HL-60 (cell line): ENCODE measurements around the gene ALDH5A1.

Source experiments
- DNase-seq, 2 experiments: peaks; one replicate each; pipeline ENCODE4 v3.0.0-alpha.2; 2010 to 2020; ENCODE audit warnings: low read depth in 1 of 2, low spot score in 1 of 2
- H3K27ac ChIP-seq: fragments of 250-450 bp; sonication (Bioruptor Pico); replicated peaks from 2 replicates; pipeline ENCODE4 v1.5.1; 2020; ENCODE audit warnings: mild to moderate bottlenecking, moderate library complexity
- H3K27me3 ChIP-seq: fragments of 250-450 bp; sonication (Bioruptor Pico); 2 replicates; pipeline ENCODE4 v1.5.1; 2021; ENCODE audit warnings: mild to moderate bottlenecking, moderate library complexity; ENCODE audit not compliant: insufficient read depth, poor library complexity, severe bottlenecking
- H3K4me3 ChIP-seq: replicated peaks from 2 replicates; pipeline ENCODE4 v1.5.1; 2011; ENCODE audit warnings: mild to moderate bottlenecking, control low read depth, low read length; ENCODE audit not compliant: insufficient read depth
- CTCF ChIP-seq: IDR thresholded peaks from one replicate; pipeline ENCODE4 v1.5.1; 2011; ENCODE audit warnings: low read length, control low read depth, inconsistent platforms; ENCODE audit not compliant: insufficient read depth
- GABPA ChIP-seq: IDR thresholded peaks from 2 replicates; pipeline ENCODE4 v1.6.1; 2012; ENCODE audit warnings: low read depth
- POLR2AphosphoS5 ChIP-seq: IDR thresholded peaks from 2 replicates; pipeline ENCODE4 v1.6.1; 2012; ENCODE audit warnings: low read depth
- REST ChIP-seq: IDR thresholded peaks from 2 replicates; pipeline ENCODE4 v1.6.1; 2012; ENCODE audit warnings: low read depth; ENCODE audit not compliant: insufficient replicate concordance
- SPI1 ChIP-seq: IDR thresholded peaks from 2 replicates; pipeline ENCODE4 v1.6.1; 2012; ENCODE audit warnings: low read depth, mild to moderate bottlenecking, borderline replicate concordance

The ALDH5A1 gene

GRCh38 chr6:24547243-24547642, 52.5 kb downstream of the ALDH5A1 start:
- peak; percentile 6 to 21 for DNase-seq
- Histone ChIP-seq H3K4me3 (no peak overlapping the region), H3K27me3 (no peaks in the 10 kb centered on the region), H3K27ac (no peak overlapping the region)
- no peak for TF ChIP-seq REST
- no peak for TF ChIP-seq GABPA
- no peak for TF ChIP-seq POLR2AphosphoS5
- no peak for TF ChIP-seq SPI1
- TF ChIP-seq CTCF, result no peak

- no peak overlapping the region for H3K27ac ChIP-seq
- TF ChIP-seq CTCF (no peak), REST (no peak), GABPA (no peak)
- H3K27me3 ChIP-seq, result no peaks in the 10 kb centered on the region
- no peak overlapping the region for H3K4me3 ChIP-seq
- DNase-seq, result no peak
These were observed 54.4 kb downstream of the ALDH5A1 start for GRCh38 chr6:24549158-24549557.

GRCh38 chr6:24549674-24550353, 55.0 kb downstream of the ALDH5A1 start:
- DNase-seq, result no peak
- no peak for TF ChIP-seq GABPA
- no peak for TF ChIP-seq POLR2AphosphoS5
- TF ChIP-seq SPI1, result no peak
- TF ChIP-seq CTCF, result no peak
- no peak for TF ChIP-seq REST
- H3K4me3 ChIP-seq, result no peak overlapping the region
- no peak overlapping the region for H3K27ac ChIP-seq
- H3K27me3 ChIP-seq, result no peaks in the 10 kb centered on the region
